ENCODE results near the gene DOCK10.
"Not testable (repeated sequence)": the region's sequence is repeated elsewhere in the genome, so short reads cannot be mapped to it uniquely, and the experiment has no call there.

The DOCK10 gene

GRCh38 chr2:225041851-225042799 lies at the start of gene DOCK10:
DOCK10 (minus strand) TSS chr2:225042468; CDS start chr2:225042374, 94 bp downstream.
- peak; percentile 21 for DNase-seq

DNA sequence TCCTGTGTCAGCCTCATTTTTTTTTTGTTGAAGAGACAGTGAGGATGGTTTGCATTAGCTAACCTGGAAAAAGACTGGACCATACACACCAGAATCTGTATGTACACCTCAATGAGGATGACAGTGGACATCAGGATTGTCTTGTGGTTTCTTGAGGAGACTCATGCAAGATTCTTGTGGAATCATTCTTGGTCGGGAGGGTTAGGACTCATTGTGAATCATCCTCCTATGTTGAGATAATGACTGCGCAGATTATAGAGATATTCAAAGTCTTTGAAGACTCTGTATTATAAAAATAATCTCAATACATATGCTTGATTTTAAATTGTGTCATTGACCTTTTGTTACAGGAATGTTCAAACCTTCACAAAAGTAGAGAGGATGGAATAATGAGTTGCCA lies 49.1 kb upstream of the DOCK10 start:
- DNase-seq: no peak

DNA sequence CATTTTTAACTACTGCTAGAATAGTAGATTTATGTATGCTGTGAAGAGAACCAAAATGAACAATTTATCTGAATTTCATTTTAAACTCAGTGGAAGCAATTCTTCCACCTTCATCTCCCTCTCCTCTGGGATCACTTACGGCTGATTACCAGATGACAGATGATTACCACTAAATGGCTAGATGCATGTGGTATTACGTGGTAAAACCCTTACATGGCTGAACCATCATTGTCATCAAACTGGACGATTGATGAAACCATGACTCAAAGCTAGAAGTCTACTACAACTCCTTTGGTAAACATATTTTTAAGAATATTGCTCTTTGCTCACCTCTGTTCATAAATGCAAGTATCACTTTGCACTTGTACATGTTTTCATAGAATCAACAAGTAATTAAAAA lies 48.5 kb upstream of the DOCK10 start:
- no peak for DNase-seq

GRCh38 chr2:225086915-225087314 lies 44.6 kb upstream of the DOCK10 start:
- DNase-seq: no peak

DNA sequence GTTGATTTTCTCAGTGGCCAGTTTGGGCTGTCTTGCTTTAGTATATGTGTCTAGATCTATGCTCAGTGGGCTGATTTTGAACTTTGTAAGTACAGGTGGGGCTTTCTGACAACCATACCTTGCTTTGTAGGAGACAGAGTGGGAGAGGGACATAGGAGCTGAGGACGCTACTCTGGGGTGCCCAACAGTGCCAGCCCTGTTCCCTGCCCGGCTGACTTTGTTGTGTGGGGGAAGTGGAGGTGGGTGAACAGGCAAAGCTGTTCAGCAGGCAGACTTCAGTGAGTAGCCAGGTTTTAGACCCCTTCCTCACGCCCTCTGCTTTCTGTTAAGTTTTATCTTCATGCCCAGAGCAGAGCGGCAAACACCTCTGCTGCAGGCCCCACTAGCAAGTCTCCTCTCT lies 44.2 kb upstream of the DOCK10 start:
- no peak for DNase-seq

DNA sequence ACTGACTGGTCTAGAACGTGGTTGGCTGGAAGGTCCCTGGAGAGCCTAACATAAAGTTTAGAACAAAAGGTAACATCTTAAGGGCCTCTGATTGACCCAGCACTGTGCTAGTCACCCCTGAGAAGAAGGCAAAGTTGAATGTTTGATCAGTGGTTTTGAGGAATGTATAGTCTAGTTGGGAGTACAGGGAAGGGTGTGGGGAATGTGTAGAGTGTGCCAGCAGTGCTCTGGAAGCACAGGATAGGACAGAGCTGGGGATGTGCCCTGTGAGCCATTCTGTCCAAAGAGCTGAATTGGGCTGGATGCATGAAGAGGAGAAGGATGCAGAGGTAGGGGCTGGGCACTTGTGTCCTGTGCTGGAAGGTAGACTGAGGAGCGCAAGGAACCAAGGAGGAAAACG lies 41.0 kb upstream of the DOCK10 start:
- DNase-seq: no peak

DNA sequence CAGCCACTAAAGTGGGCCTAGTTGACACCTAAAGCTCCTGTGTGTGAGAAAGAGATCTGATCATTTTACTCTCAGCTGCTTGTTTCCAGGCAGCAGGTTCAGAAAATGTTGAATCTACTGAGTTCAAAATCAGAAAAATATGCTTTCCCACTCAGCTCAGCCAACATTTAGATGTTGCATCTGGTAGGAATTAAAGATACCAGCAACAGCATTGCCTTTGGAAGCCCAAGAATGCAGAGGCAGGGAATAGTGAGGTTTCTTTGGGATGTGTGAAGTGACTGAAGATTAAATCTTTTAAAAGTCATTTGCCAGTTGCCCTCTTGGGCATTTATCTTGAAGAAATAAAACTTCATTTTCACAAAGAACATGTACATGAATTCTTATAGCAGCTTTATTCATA lies 33.9 kb upstream of the DOCK10 start:
- no peak for DNase-seq

DNA sequence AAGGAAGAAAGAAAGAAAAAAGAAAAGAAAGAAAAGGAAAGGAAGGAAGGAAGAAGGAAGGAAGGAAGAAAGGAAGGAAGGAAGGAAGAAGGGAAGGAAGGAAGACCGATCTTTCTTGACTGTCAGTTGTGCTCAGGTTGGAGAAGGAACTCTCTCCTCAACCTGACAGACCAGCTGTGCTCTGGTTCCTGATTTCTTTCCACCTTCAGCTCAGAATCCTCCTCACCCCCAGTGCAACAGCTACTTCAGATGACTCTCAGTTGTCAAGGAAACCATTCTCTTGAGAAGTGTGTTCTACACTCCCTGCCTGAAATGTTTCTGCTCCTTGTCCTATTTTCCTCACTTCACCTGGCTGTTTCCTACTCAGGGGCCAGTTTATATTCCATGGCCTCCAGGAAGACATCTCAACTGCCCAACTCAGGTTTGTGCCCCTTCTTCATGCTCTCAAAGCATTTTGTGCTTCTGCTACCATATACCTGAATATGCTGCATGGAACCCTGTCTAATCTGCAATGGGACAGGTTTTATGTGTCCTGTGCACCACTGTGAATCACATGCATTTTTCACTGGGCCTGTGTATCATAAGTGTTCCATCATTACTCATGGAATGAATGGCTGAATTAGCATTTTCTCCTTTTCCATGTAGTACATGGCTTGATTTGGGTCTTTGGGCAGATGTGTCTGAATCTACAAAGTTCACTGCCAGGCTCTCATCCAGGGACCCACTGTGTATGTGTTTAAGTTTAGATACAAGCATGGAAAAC lies 32.8 kb upstream of the DOCK10 start:
- no peak for DNase-seq

GRCh38 chr2:225074366-225074765 lies 32.1 kb upstream of the DOCK10 start:
- DNase-seq: no peak

GRCh38 chr2:225073198-225073597 lies 30.9 kb upstream of the DOCK10 start:
- no peak for DNase-seq

- DNase-seq: no peak
These were observed 30.2 kb upstream of the DOCK10 start for GRCh38 chr2:225072444-225072843.

- DNase-seq: no peak
These were observed 28.5 kb upstream of the DOCK10 start for GRCh38 chr2:225070811-225071210.

GRCh38 chr2:225069966-225070365 lies 27.7 kb upstream of the DOCK10 start:
- DNase-seq: no peak

GRCh38 chr2:225069477-225069876 lies 27.2 kb upstream of the DOCK10 start:
- no peak for DNase-seq

GRCh38 chr2:225065882-225066281 lies 23.6 kb upstream of the DOCK10 start:
- no peak for DNase-seq

DNA sequence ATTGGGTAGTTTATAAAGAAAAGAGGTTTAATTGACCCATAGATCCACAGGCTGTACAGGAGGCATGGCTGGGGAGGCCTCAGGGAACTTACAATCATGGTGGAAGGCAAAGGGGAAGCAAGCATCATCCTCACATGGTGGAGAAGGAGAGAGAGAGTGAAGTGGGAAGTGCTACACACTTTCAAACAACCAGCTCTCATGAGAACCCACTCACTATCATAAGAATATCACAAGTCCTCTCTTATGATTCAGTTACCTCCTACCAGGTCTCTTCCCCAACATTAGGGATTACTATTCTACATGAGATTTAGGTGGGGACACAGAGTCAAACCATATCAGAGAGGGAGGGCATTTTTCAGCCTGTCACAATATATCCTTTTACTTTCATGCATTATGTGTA lies 22.7 kb upstream of the DOCK10 start:
- DNase-seq: no peak

GRCh38 chr2:225064362-225064761 lies 22.1 kb upstream of the DOCK10 start:
- no peak for DNase-seq

- no peak for DNase-seq
These were observed 14.2 kb upstream of the DOCK10 start for GRCh38 chr2:225056330-225057073.

GRCh38 chr2:225055714-225056113 lies 13.4 kb upstream of the DOCK10 start:
- no peak for DNase-seq

GRCh38 chr2:225052703-225053102 lies 10.4 kb upstream of the DOCK10 start:
- DNase-seq: no peak

DNA sequence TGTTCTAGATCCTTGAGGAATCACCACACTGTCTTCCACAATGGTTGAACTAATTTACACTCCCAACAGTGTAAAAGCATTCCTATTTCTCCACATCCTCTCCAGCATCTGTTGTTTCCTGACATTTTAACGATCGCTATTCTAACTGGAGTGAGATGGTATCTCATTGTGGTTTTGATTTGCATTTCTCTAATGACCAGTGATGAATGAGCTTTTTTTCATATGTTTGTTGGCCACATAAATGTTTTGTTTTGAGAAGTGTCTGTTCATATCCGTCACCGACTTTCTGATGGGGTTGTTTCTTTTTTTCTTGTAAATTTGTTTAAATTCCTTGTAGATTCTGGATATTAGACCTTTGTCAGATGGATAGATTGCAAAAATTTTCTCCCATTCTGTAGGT lies 5.2 kb upstream of the DOCK10 start:
- not testable (repeated sequence) for DNase-seq

- no peak for DNase-seq
These were observed 516 bp upstream of the DOCK10 start for GRCh38 chr2:225042800-225043167.

DNA sequence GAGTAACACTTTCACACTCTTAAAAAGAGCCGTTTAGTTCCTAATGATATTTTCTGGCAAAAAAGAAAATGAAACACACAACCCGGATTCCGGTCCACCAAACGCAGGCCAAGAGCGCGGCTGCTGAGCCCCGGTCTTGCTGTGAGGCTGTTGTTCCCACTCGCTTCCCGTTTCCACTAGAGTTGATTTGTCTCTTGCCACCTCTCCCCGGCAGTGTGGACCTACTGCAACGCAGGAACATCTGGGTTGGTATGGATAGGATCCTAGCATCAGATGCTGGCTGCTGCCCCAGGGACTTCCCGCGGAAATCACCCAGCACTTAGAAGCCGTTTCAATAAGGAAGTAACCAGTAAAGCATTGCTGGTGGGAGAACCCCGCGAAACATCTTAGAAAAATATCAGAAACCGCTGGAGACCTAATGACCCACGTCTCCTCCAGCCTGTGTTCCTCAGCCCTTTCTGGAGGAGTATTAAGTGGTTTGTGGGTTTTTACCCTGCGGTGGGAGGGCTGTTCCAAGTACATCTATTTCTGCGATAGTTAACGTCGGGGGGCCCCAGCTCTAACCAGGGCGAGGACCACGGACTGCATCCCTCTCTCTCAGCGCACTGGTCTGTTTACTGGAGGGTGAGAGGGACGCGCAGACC lies 939 bp downstream of the DOCK10 start:
- DNase-seq: no peak
